H1 (cell line): ENCODE measurements around the gene CCDC24. TPM values are rescaled to one million over a fixed set of nuclear protein-coding genes. Genes with fewer than 3 reads are reported as not detected.

Experiments used
- CTCF ChIA-PET: fragments of 300-600 bp; sonication (Branson Sonifier 250); formaldehyde crosslinking; loops from one replicate; lab custom pipeline; 2021; ENCODE audit not compliant: partially characterized antibody; lab: Charles Lee
- POLR2A ChIA-PET: fragments of 300-600 bp; sonication (Branson Sonifier 250); formaldehyde crosslinking; loops from one replicate; lab custom pipeline; 2021; ENCODE audit warnings: inconsistent platforms; ENCODE audit not compliant: partially characterized antibody; lab: Charles Lee
- DNase-seq, 2 experiments: peaks; one replicate each; pipeline versions ENCODE4 v3.0.0 to v3.0.0-alpha.2; 2010 to 2022; ENCODE audit warnings: low spot score in 2 of 2, low read depth in 1 of 2, mixed read lengths in 1 of 2
- FAIRE-seq: peaks from 2 replicates; lab custom pipeline; 2011; peaks lifted over from hg19 to GRCh38; lab: Jason Lieb, UNC
- H2AFZ ChIP-seq: 2 replicates; pipeline ENCODE4 v1.8.1; 2012; ENCODE audit warnings: low read length, inconsistent platforms
- H2AK5ac ChIP-seq: 2 replicates; pipeline ENCODE4 v1.6.1; 2013; ENCODE audit warnings: low read depth, low read length
- H2BK120ac ChIP-seq: replicated peaks from 2 replicates; pipeline ENCODE3; 2013; ENCODE audit warnings: low read depth, low read length, inconsistent platforms
- H2BK12ac ChIP-seq: 2 replicates; pipeline ENCODE4 v1.6.1; 2013; ENCODE audit warnings: low read depth, low read length
- H2BK15ac ChIP-seq: 2 replicates; pipeline ENCODE4 v1.6.1; 2013; ENCODE audit warnings: low read length
- H2BK20ac ChIP-seq: 2 replicates; pipeline ENCODE4 v1.6.1; 2013; ENCODE audit warnings: low read length
- H2BK5ac ChIP-seq: 2 replicates; pipeline ENCODE4 v1.6.1; 2013; ENCODE audit warnings: low read depth, low read length
- H3K14ac ChIP-seq: 2 replicates; pipeline ENCODE4 v1.6.1; 2013; ENCODE audit warnings: inconsistent platforms; ENCODE audit not compliant: insufficient read length
- H3K18ac ChIP-seq: 2 replicates; pipeline ENCODE4 v1.6.1; 2013; ENCODE audit warnings: low read length; ENCODE audit errors: extremely low read depth
- H3K23ac ChIP-seq: 2 replicates; pipeline ENCODE4 v1.6.1; 2013; ENCODE audit warnings: inconsistent platforms; ENCODE audit not compliant: insufficient read length
- H3K23me2 ChIP-seq: 2 replicates; pipeline ENCODE4 v1.6.1; 2013; ENCODE audit warnings: low read depth, low read length
- H3K27ac ChIP-seq: 2 replicates; pipeline ENCODE4 v1.6.1; 2011; ENCODE audit warnings: low read depth, low read length, inconsistent platforms
- H3K27me3 ChIP-seq, 4 experiments: replicated peaks in 1 of 4; 1 replicate in 1 of 4; 2 replicates in 3 of 4; pipeline versions ENCODE4 v1.6.1 to v1.8.1; 2011 to 2013; ENCODE audit warnings: low read length in 3 of 4, mild to moderate bottlenecking in 3 of 4, inconsistent platforms in 2 of 4, mixed read lengths in 2 of 4, moderate library complexity in 1 of 4; ENCODE audit not compliant: control insufficient read depth in 3 of 4, insufficient read depth in 3 of 4; ENCODE audit errors: extremely low read depth in 1 of 4
- H3K36me3 ChIP-seq, 4 experiments: 2 replicates each; pipeline versions ENCODE4 v1.6.1 to v1.8.1; 2011 to 2013; ENCODE audit warnings: mild to moderate bottlenecking in 4 of 4, low read length in 3 of 4, moderate library complexity in 2 of 4, control low read depth in 1 of 4, inconsistent platforms in 1 of 4; ENCODE audit not compliant: insufficient read depth in 4 of 4, control insufficient read depth in 2 of 4
- H3K4ac ChIP-seq: replicated peaks from 2 replicates; pipeline ENCODE3; 2013; ENCODE audit warnings: low read length, low read depth, mixed read lengths, inconsistent platforms; ENCODE audit not compliant: insufficient read length
- H3K4me1 ChIP-seq, 4 experiments: replicated peaks in 1 of 4; 1 replicate in 1 of 4; 2 replicates in 3 of 4; pipeline versions ENCODE4 v1.6.1 to v1.8.1; 2011 to 2013; ENCODE audit warnings: low read length in 3 of 4, inconsistent platforms in 2 of 4, mixed read lengths in 1 of 4; ENCODE audit not compliant: insufficient read depth in 4 of 4, control insufficient read depth in 3 of 4
- H3K4me2 ChIP-seq, 2 experiments: 2 replicates each; pipeline versions ENCODE4 v1.6.1 to v1.8.1; 2011 to 2013; ENCODE audit warnings: low read depth in 2 of 2, low read length in 2 of 2, control low read depth in 1 of 2, inconsistent platforms in 1 of 2, mild to moderate bottlenecking in 1 of 2; ENCODE audit not compliant: insufficient read depth in 1 of 2
- H3K4me3 ChIP-seq, 4 experiments: fragments of 200-600, 300-600 bp in 1 of 4; sonication (generic), shearing (Covaris generic), sonication (Bioruptor Twin) in 1 of 4; 2 replicates each; pipeline versions ENCODE4 v1.5.1 to v1.8.1; 2011 to 2016; ENCODE audit warnings: low read length in 4 of 4, low read depth in 3 of 4, control low read depth in 2 of 4, inconsistent platforms in 2 of 4, mild to moderate bottlenecking in 2 of 4, mixed read lengths in 1 of 4, moderate library complexity in 1 of 4; ENCODE audit not compliant: insufficient read depth in 2 of 4; ENCODE audit errors: extremely low read depth in 1 of 4
- H3K56ac ChIP-seq: replicated peaks from 2 replicates; pipeline ENCODE3; 2013; ENCODE audit warnings: low read depth, mild to moderate bottlenecking, mixed read lengths, low read length, inconsistent platforms; ENCODE audit not compliant: insufficient read length
- H3K79me1 ChIP-seq: 2 replicates; pipeline ENCODE4 v1.6.1; 2013; ENCODE audit warnings: low read depth, low read length, control low read depth
- H3K79me2 ChIP-seq, 2 experiments: 2 replicates each; pipeline versions ENCODE4 v1.6.1 to v1.8.1; 2012 to 2013; ENCODE audit warnings: low read length in 2 of 2, mild to moderate bottlenecking in 2 of 2, inconsistent platforms in 1 of 2; ENCODE audit not compliant: insufficient read depth in 2 of 2, control insufficient read depth in 1 of 2
- H3K9ac ChIP-seq, 4 experiments: replicated peaks in 1 of 4; 1 replicate in 1 of 4; 2 replicates in 3 of 4; pipeline versions ENCODE4 v1.6.1 to v1.8.1; 2011 to 2013; ENCODE audit warnings: low read depth in 3 of 4, low read length in 3 of 4, control low read depth in 2 of 4, mild to moderate bottlenecking in 2 of 4, moderate library complexity in 2 of 4, inconsistent platforms in 1 of 4; ENCODE audit errors: extremely low read depth in 1 of 4
- H3K9me3 ChIP-seq, 2 experiments: 2 replicates each; pipeline versions ENCODE4 v1.6.1 to v1.8.1; 2012 to 2013; ENCODE audit warnings: mild to moderate bottlenecking in 2 of 2, moderate library complexity in 2 of 2, control low read depth in 1 of 2, inconsistent platforms in 1 of 2, low read depth in 1 of 2, low read length in 1 of 2, mixed read lengths in 1 of 2; ENCODE audit not compliant: insufficient read depth in 2 of 2
- H4K20me1 ChIP-seq, 2 experiments: replicated peaks in 1 of 2; 2 replicates each; pipeline versions ENCODE3 to v1.8.1; 2011 to 2013; ENCODE audit warnings: inconsistent platforms in 2 of 2, low read length in 2 of 2, mild to moderate bottlenecking in 1 of 2; ENCODE audit not compliant: insufficient read depth in 2 of 2, control insufficient read depth in 1 of 2
- H4K5ac ChIP-seq: 2 replicates; pipeline ENCODE4 v1.6.1; 2013; ENCODE audit warnings: low read length, low read depth, mixed read lengths, inconsistent platforms; ENCODE audit not compliant: insufficient read length
- H4K8ac ChIP-seq: 2 replicates; pipeline ENCODE4 v1.8.0; 2013; ENCODE audit warnings: mild to moderate bottlenecking, moderate library complexity, low read length, inconsistent platforms; ENCODE audit not compliant: insufficient read depth; ENCODE audit errors: extremely low read depth
- H4K91ac ChIP-seq: replicated peaks from 2 replicates; pipeline ENCODE3; 2013; ENCODE audit warnings: low read length, mixed read lengths, inconsistent platforms; ENCODE audit not compliant: insufficient read length
- BACH1 ChIP-seq: IDR thresholded peaks from 2 replicates; pipeline ENCODE4 v1.6.1; 2012; ENCODE audit warnings: low read length, improper control_type of control experiment
- CEBPB ChIP-seq: IDR thresholded peaks from 2 replicates; pipeline ENCODE4 v1.6.1; 2012; ENCODE audit warnings: low read depth, low read length
- TAF7 ChIP-seq: optimal IDR thresholded peaks from 2 replicates; pipeline ENCODE3; 2011; ENCODE audit warnings: low read depth, mild to moderate bottlenecking, inconsistent platforms, low read length, moderate library complexity, borderline replicate concordance
- WGBS, 2 experiments: shearing (Covaris generic) in 1 of 2; methylation state at CpG; one replicate each; pipeline versions ENCODE4 v1.1.6 to v1.1.7; 2013 to 2015; ENCODE audit warnings: low lambda C conversion rate in 2 of 2, mixed read lengths in 2 of 2, inconsistent platforms in 1 of 2, low coverage in 1 of 2, missing lambda C conversion rate in 1 of 2; ENCODE audit not compliant: insufficient replicate concordance in 2 of 2, insufficient coverage in 1 of 2, insufficient read length in 1 of 2; ENCODE audit errors: extremely low coverage in 1 of 2, missing lambda C conversion rate in 1 of 2; 5-methylcytosine and 5-hydroxymethylcytosine counted together
- polyA plus RNA-seq, 7 experiments: library from polyadenylated mRNA; depleted of rRNA in 3 of 7; stranded (reverse) in 5 of 7; unstranded in 2 of 7; fragments of >200 nt in 5 of 7; fragments of 200-250 nt in 2 of 7; gene quantifications; 1 replicate in 5 of 7; 2 replicates in 1 of 7; 4 replicates in 1 of 7; pipeline versions ENCODE4 v1.2.1 to v1.2.3, GENCODE V29; 2011 to 2013; ENCODE audit warnings: missing spikeins in 2 of 7, mixed read lengths in 2 of 7
- total RNA-seq: library from RNA; stranded (reverse); fragmentation: NEBNext Ultra II Directional; extraction: Animal tissue kit (Norgen Biotek cat#: 25700); gene quantifications from 2 replicates; pipeline ENCODE4 v1.2.1, GENCODE V29; 2021

Gene CCDC24
- total and polyA plus RNA-seq, 2 of the 8 experiments (the other 6 are each of a cell fraction or from before 2014, with no cell fraction given), result 11.2 to 11.4 TPM

GRCh38 chr1:44019466-44019948 is 28.1 kb downstream of the CCDC24 start:
- H3K4me1 ChIP-seq, result peaks cover 0 to 8% (median 2%) of the 10 kb centered on the region in 4 experiments; a peak in 4 of 7 replicates
- H2AK5ac ChIP-seq, result 0 out of 2 replicates have a peak overlapping the region, but pooled peaks have one; percentile 39
- peaks cover 0 to 10% of the 10 kb centered on the region in 2 experiments for H4K20me1 ChIP-seq
- H3K4ac ChIP-seq, result no peak overlapping the region
- H3K14ac ChIP-seq, result no peak overlapping the region
- no peak overlapping the region for H4K91ac ChIP-seq
- no peak overlapping the region for H3K4me2 ChIP-seq
- H3K23ac ChIP-seq, result no peak overlapping the region
- no peak for TF ChIP-seq BACH1
- TF ChIP-seq CEBPB, result no peak
- TF ChIP-seq TAF7, result no peak
- peaks cover 3 to 18% (median 11%) of the 10 kb centered on the region in 4 experiments; a peak in 7 of 8 replicates for H3K36me3 ChIP-seq
- no peak overlapping the region for H3K4me3 ChIP-seq
- H3K18ac ChIP-seq, result no peak overlapping the region
- H3K9ac ChIP-seq, result no peak overlapping the region
- ChIA-PET POLR2A (interaction anchor here (0.7 to 27.1 kb wide), 5 partner anchors 6 to 65 kb away, joined by 3 to 544 read pairs (median 4); partner anchors contain the start of genes ATP6V0B and SLC6A9), CTCF (interaction anchor here (0.7 to 16.6 kb wide), 9 partner anchors 8 to 110 kb away, joined by 3 to 252 read pairs (median 6); partner anchors contain the start of gene SLC6A9)
- H3K56ac ChIP-seq, result no peak overlapping the region
- no peak overlapping the region for H4K5ac ChIP-seq
- no peaks in the 10 kb centered on the region for H3K23me2 ChIP-seq
- no peak for FAIRE-seq
- H2BK12ac ChIP-seq, result no peak overlapping the region
- no peak overlapping the region for H3K27ac ChIP-seq
- H2BK20ac ChIP-seq, result no peak overlapping the region
- no peak overlapping the region for H2AFZ ChIP-seq
- H2BK15ac ChIP-seq, result no peak overlapping the region
- no peak for DNase-seq
- 0 out of 2 replicates have a peak, but pooled peaks cover 3% of the 10 kb centered on the region for H3K79me1 ChIP-seq
- H2BK120ac ChIP-seq, result no peak overlapping the region
- 87% methylated on average over 12 of the region's 13 CpGs; no CpG with 5 or more reads in 1 of the 2 experiments for WGBS, 2 experiments
- no peaks in the 10 kb centered on the region for H3K79me2 ChIP-seq
- no peaks in the 10 kb centered on the region for H3K9me3 ChIP-seq
- H4K8ac ChIP-seq, result no peak overlapping the region; the same call in 1 of the 2 replicates
- no peaks in the 10 kb centered on the region for H3K27me3 ChIP-seq
- no peak overlapping the region; the same call in 1 of the 2 replicates for H2BK5ac ChIP-seq
